H9 (cell line): ENCODE data around the gene METTL9. TPM values are rescaled to one million over a fixed set of nuclear protein-coding genes. Genes with fewer than 3 reads are reported as not detected.

ENCODE experiments used
- DNase-seq: peaks from one replicate; pipeline ENCODE4 v3.0.0-alpha.2; 2017
- H2AFZ ChIP-seq: one replicate; pipeline ENCODE4 v1.6.1; 2013; ENCODE audit warnings: mild to moderate bottlenecking, low read length, control low read depth, moderate library complexity
- H2AK5ac ChIP-seq: 2 replicates; pipeline ENCODE4 v1.6.1; 2013; ENCODE audit warnings: low read length, control low read depth, mixed read lengths; ENCODE audit not compliant: insufficient read length
- H2BK120ac ChIP-seq: one replicate; pipeline ENCODE4 v1.6.1; 2013; ENCODE audit warnings: low read depth, mild to moderate bottlenecking, low read length, control low read depth, inconsistent platforms; ENCODE audit not compliant: poor library complexity, severe bottlenecking
- H2BK12ac ChIP-seq: 2 replicates; pipeline ENCODE4 v1.6.1; 2013; ENCODE audit warnings: low read length, control low read depth, mixed read lengths, low read depth; ENCODE audit not compliant: insufficient read length
- H2BK15ac ChIP-seq: 2 replicates; pipeline ENCODE4 v1.6.1; 2013; ENCODE audit warnings: low read depth, low read length, control low read depth
- H2BK20ac ChIP-seq: one replicate; pipeline ENCODE4 v1.6.1; 2013; ENCODE audit warnings: low read depth, mild to moderate bottlenecking, low read length, control low read depth, inconsistent platforms; ENCODE audit not compliant: poor library complexity, severe bottlenecking
- H2BK5ac ChIP-seq: 2 replicates; pipeline ENCODE4 v1.6.1; 2013; ENCODE audit warnings: low read length, control low read depth, mixed read lengths; ENCODE audit not compliant: insufficient read length
- H3K14ac ChIP-seq: 2 replicates; pipeline ENCODE4 v1.6.1; 2013; ENCODE audit warnings: low read length, control low read depth; ENCODE audit not compliant: insufficient read depth
- H3K18ac ChIP-seq: 2 replicates; pipeline ENCODE4 v1.6.1; 2013; ENCODE audit warnings: low read depth, mild to moderate bottlenecking, mixed read lengths, low read length, control low read depth; ENCODE audit not compliant: insufficient read length
- H3K23ac ChIP-seq: 2 replicates; pipeline ENCODE4 v1.6.1; 2013; ENCODE audit warnings: low read length, control low read depth, mixed read lengths, low read depth; ENCODE audit not compliant: insufficient read length
- H3K23me2 ChIP-seq: 2 replicates; pipeline ENCODE4 v1.6.1; 2013; ENCODE audit warnings: low read depth, mild to moderate bottlenecking, mixed read lengths, low read length, control low read depth; ENCODE audit not compliant: insufficient read length, poor library complexity, severe bottlenecking
- H3K27ac ChIP-seq: 2 replicates; pipeline ENCODE4 v1.5.1; 2013; ENCODE audit warnings: low read length, control low read depth, mixed read lengths, low read depth; ENCODE audit not compliant: insufficient read length
- H3K27me3 ChIP-seq: 2 replicates; pipeline ENCODE4 v1.6.1; 2013; ENCODE audit warnings: low read length, control low read depth, inconsistent platforms; ENCODE audit not compliant: insufficient read depth
- H3K4ac ChIP-seq: 2 replicates; pipeline ENCODE4 v1.6.1; 2013; ENCODE audit warnings: low read depth, mild to moderate bottlenecking, control low read depth, inconsistent platforms, low read length, moderate library complexity
- H3K4me1 ChIP-seq: 2 replicates; pipeline ENCODE4 v1.6.1; 2013; ENCODE audit warnings: low read length, control low read depth, inconsistent platforms; ENCODE audit not compliant: insufficient read depth
- H3K4me2 ChIP-seq: 2 replicates; pipeline ENCODE4 v1.6.1; 2013; ENCODE audit warnings: low read length, control low read depth, mixed read lengths; ENCODE audit not compliant: insufficient read length, insufficient read depth
- H3K56ac ChIP-seq: 2 replicates; pipeline ENCODE4 v1.6.1; 2013; ENCODE audit warnings: low read depth, mild to moderate bottlenecking, mixed read lengths, low read length, control low read depth; ENCODE audit not compliant: insufficient read length
- H3K79me1 ChIP-seq: 2 replicates; pipeline ENCODE4 v1.6.1; 2013; ENCODE audit warnings: low read depth, mild to moderate bottlenecking, moderate library complexity, low read length, control low read depth, inconsistent platforms; ENCODE audit not compliant: insufficient read depth, poor library complexity, severe bottlenecking
- H3K79me2 ChIP-seq: 2 replicates; pipeline ENCODE4 v1.6.1; 2013; ENCODE audit warnings: low read length, control low read depth, inconsistent platforms; ENCODE audit not compliant: insufficient read depth
- H3K9ac ChIP-seq: 2 replicates; pipeline ENCODE4 v1.6.1; 2013; ENCODE audit warnings: low read length, control low read depth, mixed read lengths; ENCODE audit not compliant: insufficient read length; ENCODE audit errors: extremely low read depth
- H3K9me3 ChIP-seq: one replicate; pipeline ENCODE4 v1.6.1; 2013; ENCODE audit warnings: low read depth, low read length, inconsistent platforms; ENCODE audit not compliant: control insufficient read depth
- H3T11ph ChIP-seq: one replicate; pipeline ENCODE4 v1.6.1; 2013; ENCODE audit warnings: mild to moderate bottlenecking, low read length, control low read depth, inconsistent platforms
- H4K20me1 ChIP-seq: one replicate; pipeline ENCODE4 v1.6.1; 2013; ENCODE audit not compliant: control insufficient read depth, insufficient read length, insufficient read depth
- H4K5ac ChIP-seq: 2 replicates; pipeline ENCODE4 v1.6.1; 2013; ENCODE audit warnings: low read depth, mild to moderate bottlenecking, mixed read lengths, low read length, control low read depth; ENCODE audit not compliant: insufficient read length
- H4K8ac ChIP-seq: replicated peaks from 2 replicates; pipeline ENCODE4 v1.6.1; 2013; ENCODE audit warnings: low read length, control low read depth, mixed read lengths, low read depth; ENCODE audit not compliant: insufficient read length
- H4K91ac ChIP-seq: 2 replicates; pipeline ENCODE4 v1.6.1; 2013; ENCODE audit warnings: low read depth, mild to moderate bottlenecking, moderate library complexity, mixed read lengths, low read length, control low read depth; ENCODE audit not compliant: insufficient read length
- H3K27ac Mint-ChIP-seq, 3 experiments: 2 replicates in 2 of 3; 3 replicates in 1 of 3; pipeline ENCODE4 v1.8.0; 2020 to 2021; ENCODE audit warnings: mixed read lengths in 3 of 3, mild to moderate bottlenecking in 1 of 3, moderate library complexity in 1 of 3
- H3K27me3 Mint-ChIP-seq: 2 replicates; pipeline ENCODE4 v1.8.0; 2021; ENCODE audit warnings: low read depth, mild to moderate bottlenecking, moderate library complexity, mixed read lengths
- H3K36me3 Mint-ChIP-seq, 3 experiments: 2 replicates in 2 of 3; 3 replicates in 1 of 3; pipeline ENCODE4 v1.8.0; 2020 to 2021; ENCODE audit warnings: low read depth in 3 of 3, mixed read lengths in 3 of 3; ENCODE audit not compliant: insufficient read depth in 1 of 3
- H3K4me1 Mint-ChIP-seq, 2 experiments: 2 replicates each; pipeline ENCODE4 v1.8.0; 2020; ENCODE audit warnings: mixed read lengths in 2 of 2
- H3K4me3 Mint-ChIP-seq, 2 experiments: 2 replicates in 1 of 2; 3 replicates in 1 of 2; pipeline ENCODE4 v1.8.0; 2020 to 2021; ENCODE audit warnings: mild to moderate bottlenecking in 2 of 2, mixed read lengths in 2 of 2, moderate library complexity in 1 of 2
- H3K9me3 Mint-ChIP-seq, 2 experiments: 2 replicates in 1 of 2; 3 replicates in 1 of 2; pipeline ENCODE4 v1.8.0; 2020; ENCODE audit warnings: mild to moderate bottlenecking in 2 of 2, mixed read lengths in 2 of 2, moderate library complexity in 1 of 2
- WGBS: extraction: QIAGEN DNeasy Blood & Tissue Kit; methylation state at CpG from one replicate; pipeline ENCODE4 v1.1.7; 2013; ENCODE audit warnings: missing lambda C conversion rate, low lambda C conversion rate, mixed read lengths; ENCODE audit not compliant: insufficient read length; ENCODE audit errors: extremely low coverage; 5-methylcytosine and 5-hydroxymethylcytosine counted together
- total RNA-seq: library from RNA; stranded (reverse); gene quantifications from 2 replicates; pipeline ENCODE4 v1.2.1, GENCODE V29; 2021
- TF ChIP-seq, protein P1 (sequence below): fragments of 200-600 bp; sonication (generic); conservative IDR thresholded peaks from 3 replicates; pipeline ENCODE4 v1.8.0; 2021; ENCODE audit warnings: antibody characterized with exemption, mild to moderate bottlenecking

Gene METTL9
- total RNA-seq, 1 experiment from 2014 or later: 108 TPM

DNA sequence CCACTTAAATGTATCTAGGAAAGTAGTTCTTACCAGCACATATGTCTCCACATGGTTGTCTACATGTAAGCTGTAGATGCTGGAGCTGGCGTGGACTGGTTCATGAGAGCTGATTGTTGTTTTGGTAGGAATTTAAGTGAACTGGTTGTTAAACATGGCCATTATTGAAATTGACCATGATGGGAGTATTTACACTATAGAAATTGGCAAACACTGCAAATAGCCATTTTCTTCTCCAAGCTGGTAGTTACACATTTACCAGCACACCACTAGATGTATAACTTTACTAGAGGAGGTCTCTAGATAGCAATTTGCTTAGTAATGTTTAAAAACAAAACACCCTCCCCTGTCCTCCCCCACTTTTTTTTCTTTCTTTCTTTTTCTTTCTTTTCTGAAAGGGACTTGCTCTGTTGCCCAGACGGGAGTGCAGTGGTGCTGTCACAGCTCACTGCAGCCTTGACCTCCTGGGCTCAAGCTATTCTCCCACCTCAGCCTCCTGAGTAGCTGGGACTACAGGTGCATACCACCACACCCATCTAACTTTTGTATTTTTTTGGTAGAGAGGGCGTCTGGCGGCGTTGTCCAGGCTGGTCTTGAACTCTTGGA is 28.8 kb downstream of the METTL9 start:
- no peaks in the 10 kb centered on the region for H3K27me3 ChIP-seq
- peaks cover 0 to 7% of the 10 kb centered on the region in 2 experiments; a peak in 1 of 4 replicates for H3K4me1 Mint-ChIP-seq
- H2BK15ac ChIP-seq: no peak overlapping the region
- no CpG with 5 or more reads among the region's 5 CpGs for WGBS
- no peak overlapping the region for H3K9ac ChIP-seq
- H3K4ac ChIP-seq: no peak overlapping the region
- H2AK5ac ChIP-seq: no peak overlapping the region
- no peaks in the 10 kb centered on the region for H3K9me3 ChIP-seq
- H3K56ac ChIP-seq: no peak overlapping the region
- H2BK20ac ChIP-seq: no peak overlapping the region
- peaks cover 16 to 18% of the 10 kb centered on the region in 2 experiments; a peak in 4 of 5 replicates for H3K9me3 Mint-ChIP-seq
- H3K4me1 ChIP-seq: no peaks in the 10 kb centered on the region
- no peak for DNase-seq
- no peak overlapping the region for H4K91ac ChIP-seq
- H3K18ac ChIP-seq: no peak overlapping the region
- H3K4me2 ChIP-seq: no peak overlapping the region
- no peak overlapping the region for H4K5ac ChIP-seq
- no peak overlapping the region for H3K14ac ChIP-seq
- H3K36me3 Mint-ChIP-seq: peaks cover 61 to 68% (median 66%) of the 10 kb centered on the region in 3 experiments
- no peaks in the 10 kb centered on the region for H3K79me1 ChIP-seq
- no peaks in the 10 kb centered on the region; the same call in 1 of the 2 replicates for H3K79me2 ChIP-seq
- H3K27me3 Mint-ChIP-seq: no peaks in the 10 kb centered on the region
- H3K27ac ChIP-seq: no peak overlapping the region
- no peak overlapping the region for H4K8ac ChIP-seq
- H2BK12ac ChIP-seq: no peak overlapping the region
- TF ChIP-seq, protein P1, sequence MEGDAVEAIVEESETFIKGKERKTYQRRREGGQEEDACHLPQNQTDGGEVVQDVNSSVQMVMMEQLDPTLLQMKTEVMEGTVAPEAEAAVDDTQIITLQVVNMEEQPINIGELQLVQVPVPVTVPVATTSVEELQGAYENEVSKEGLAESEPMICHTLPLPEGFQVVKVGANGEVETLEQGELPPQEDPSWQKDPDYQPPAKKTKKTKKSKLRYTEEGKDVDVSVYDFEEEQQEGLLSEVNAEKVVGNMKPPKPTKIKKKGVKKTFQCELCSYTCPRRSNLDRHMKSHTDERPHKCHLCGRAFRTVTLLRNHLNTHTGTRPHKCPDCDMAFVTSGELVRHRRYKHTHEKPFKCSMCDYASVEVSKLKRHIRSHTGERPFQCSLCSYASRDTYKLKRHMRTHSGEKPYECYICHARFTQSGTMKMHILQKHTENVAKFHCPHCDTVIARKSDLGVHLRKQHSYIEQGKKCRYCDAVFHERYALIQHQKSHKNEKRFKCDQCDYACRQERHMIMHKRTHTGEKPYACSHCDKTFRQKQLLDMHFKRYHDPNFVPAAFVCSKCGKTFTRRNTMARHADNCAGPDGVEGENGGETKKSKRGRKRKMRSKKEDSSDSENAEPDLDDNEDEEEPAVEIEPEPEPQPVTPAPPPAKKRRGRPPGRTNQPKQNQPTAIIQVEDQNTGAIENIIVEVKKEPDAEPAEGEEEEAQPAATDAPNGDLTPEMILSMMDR: no peak
- H2BK5ac ChIP-seq: no peak overlapping the region
- no peak overlapping the region for H3T11ph ChIP-seq
- H3K27ac Mint-ChIP-seq: no peak overlapping the region
- H4K20me1 ChIP-seq: no peaks in the 10 kb centered on the region
- no peak overlapping the region for H3K23ac ChIP-seq
- H3K4me3 Mint-ChIP-seq: no peak overlapping the region
- no peak overlapping the region for H2AFZ ChIP-seq
- no peaks in the 10 kb centered on the region for H3K23me2 ChIP-seq
- no peak overlapping the region for H2BK120ac ChIP-seq
